ENCODE measurements around the gene KIAA1217. TPM values are rescaled to one million over a fixed set of nuclear protein-coding genes. Genes with fewer than 3 reads are reported as not detected.

Gene KIAA1217
- total RNA-seq, 4 donors from 2014 or later = 10.1 to 15.9 (median 12.5) TPM

DNA sequence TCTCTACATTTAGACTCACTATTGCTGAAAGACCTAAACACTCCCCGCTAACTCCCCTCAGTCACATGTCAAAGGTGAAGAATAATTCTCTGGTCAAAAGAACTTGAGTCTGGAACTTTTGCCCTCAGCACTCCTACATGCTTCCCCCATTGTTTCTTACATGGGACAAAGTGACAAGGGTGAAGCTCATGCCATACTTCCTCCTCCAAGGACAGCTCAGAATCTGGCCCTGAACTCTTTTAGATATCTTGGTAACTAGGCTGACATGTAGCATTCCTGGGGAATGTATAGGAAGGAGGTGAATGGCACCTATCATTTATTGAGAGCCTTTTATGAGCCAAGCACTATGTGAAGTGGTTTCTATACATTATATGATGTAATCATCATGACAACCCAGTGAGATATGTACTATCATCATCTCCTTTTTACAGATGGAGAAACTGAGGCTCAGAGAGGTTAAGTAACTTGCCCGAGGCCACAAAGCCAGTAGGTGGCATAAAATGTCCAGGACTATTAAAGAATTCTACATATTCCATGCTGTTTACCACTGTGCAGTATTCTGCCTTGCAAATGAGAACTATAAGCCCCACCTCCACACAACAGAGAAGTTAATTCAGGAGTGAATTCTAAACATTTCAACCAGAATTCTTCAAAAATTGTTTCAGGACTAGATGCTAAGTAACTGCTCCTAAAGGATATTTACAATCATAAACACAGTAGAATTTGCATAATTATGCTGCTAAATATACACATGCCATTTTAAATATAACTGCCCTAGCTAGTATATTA lies 268.2 kb downstream of the KIAA1217 start:
- peaks cover 0 to 40% (median 6%) of the 10 kb centered on the region in 4 donors for H3K36me3 ChIP-seq
- no peak for DNase-seq (ENCODE audit: extremely low spot score)
- H3K4me3 ChIP-seq = no peak overlapping the region
- no peak overlapping the region for H3K27ac ChIP-seq (replicated peaks in 1 of 4)
- H3K4me1 ChIP-seq = no peaks in the 10 kb centered on the region
- WGBS = 98% methylated on average over 2 of the region's 2 CpGs
- H3K9me3 ChIP-seq = no peaks in the 10 kb centered on the region
- intact Hi-C loops (cut with DNase I) = no loop called here
- no peak for TF ChIP-seq EP300 (IDR thresholded peaks at IDR 0.05)
- no peak for TF ChIP-seq POLR2AphosphoS5 (IDR thresholded peaks at IDR 0.05)
- TF ChIP-seq POLR2A (IDR thresholded peaks at IDR 0.05; ENCODE audit: low read depth) = no peak
- TF ChIP-seq, protein P1, sequence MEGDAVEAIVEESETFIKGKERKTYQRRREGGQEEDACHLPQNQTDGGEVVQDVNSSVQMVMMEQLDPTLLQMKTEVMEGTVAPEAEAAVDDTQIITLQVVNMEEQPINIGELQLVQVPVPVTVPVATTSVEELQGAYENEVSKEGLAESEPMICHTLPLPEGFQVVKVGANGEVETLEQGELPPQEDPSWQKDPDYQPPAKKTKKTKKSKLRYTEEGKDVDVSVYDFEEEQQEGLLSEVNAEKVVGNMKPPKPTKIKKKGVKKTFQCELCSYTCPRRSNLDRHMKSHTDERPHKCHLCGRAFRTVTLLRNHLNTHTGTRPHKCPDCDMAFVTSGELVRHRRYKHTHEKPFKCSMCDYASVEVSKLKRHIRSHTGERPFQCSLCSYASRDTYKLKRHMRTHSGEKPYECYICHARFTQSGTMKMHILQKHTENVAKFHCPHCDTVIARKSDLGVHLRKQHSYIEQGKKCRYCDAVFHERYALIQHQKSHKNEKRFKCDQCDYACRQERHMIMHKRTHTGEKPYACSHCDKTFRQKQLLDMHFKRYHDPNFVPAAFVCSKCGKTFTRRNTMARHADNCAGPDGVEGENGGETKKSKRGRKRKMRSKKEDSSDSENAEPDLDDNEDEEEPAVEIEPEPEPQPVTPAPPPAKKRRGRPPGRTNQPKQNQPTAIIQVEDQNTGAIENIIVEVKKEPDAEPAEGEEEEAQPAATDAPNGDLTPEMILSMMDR (IDR thresholded peaks at IDR 0.05) = no peak
- no peaks in the 10 kb centered on the region for H3K27me3 ChIP-seq

DNA sequence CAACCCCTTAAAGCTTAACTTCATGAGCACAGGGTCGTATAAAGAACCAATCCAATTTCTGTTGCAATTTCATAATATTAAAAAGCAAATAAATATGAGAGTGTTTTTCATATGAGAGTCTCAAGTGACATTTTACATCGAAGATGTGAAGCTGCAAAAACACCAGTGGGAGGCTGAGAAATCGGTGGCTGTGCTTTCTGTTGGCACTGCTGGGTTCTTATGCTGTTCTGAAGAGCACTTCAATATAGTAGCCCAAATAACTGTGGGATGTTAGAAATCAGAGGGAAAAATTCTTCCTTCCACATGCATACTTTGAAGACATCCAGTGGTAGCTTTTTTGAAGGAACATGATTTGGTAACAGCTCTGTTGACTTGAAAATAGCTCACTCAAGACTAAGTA lies 269.0 kb downstream of the KIAA1217 start:
- Histone ChIP-seq H3K36me3 (peaks cover 0 to 32% (median 6%) of the 10 kb centered on the region in 4 donors), H3K4me1 (no peaks in the 10 kb centered on the region), H3K4me3 (no peak overlapping the region), H3K27me3 (no peaks in the 10 kb centered on the region), H3K27ac (replicated peaks in 1 of 4) (no peak overlapping the region), H3K9me3 (no peaks in the 10 kb centered on the region)
- TF ChIP-seq, protein P1 (IDR thresholded peaks at IDR 0.05) = no peak
- TF ChIP-seq EP300 (IDR thresholded peaks at IDR 0.05) (no peak), POLR2AphosphoS5 (IDR thresholded peaks at IDR 0.05) (no peak), POLR2A (IDR thresholded peaks at IDR 0.05; ENCODE audit: low read depth) (no peak)
- intact Hi-C loops (cut with DNase I) = no loop called here
- DNase-seq (ENCODE audit: extremely low spot score) = no peak
- 96% methylated on average over 3 of the region's 3 CpGs for WGBS

DNA sequence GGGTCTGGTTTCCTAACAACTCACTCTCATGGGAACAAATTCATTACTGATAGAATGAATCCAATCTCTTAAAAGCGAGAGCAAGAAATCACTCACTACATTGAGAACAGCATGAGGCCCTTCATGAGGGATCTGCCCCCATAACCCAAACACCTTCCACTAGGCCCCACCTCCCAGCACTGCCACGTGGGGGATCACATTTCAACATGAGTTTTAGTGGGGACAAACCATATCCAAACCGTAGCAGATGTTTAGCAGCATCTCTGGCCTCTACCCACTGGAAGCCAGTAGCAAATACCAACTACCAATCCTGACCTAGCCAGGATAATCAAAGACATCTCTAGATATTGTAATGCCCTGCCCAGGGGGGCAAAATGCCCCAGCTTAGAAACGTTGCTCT lies 270.9 kb downstream of the KIAA1217 start:
- H3K27me3 ChIP-seq = no peaks in the 10 kb centered on the region
- no peak overlapping the region for H3K27ac ChIP-seq (replicated peaks in 1 of 4)
- H3K9me3 ChIP-seq = no peaks in the 10 kb centered on the region
- no peak overlapping the region for H3K4me3 ChIP-seq
- peaks cover 0 to 9% (median 5%) of the 10 kb centered on the region in 4 donors for H3K4me1 ChIP-seq
- TF ChIP-seq EP300 (IDR thresholded peaks at IDR 0.05) = no peak
- no peak for TF ChIP-seq POLR2A (IDR thresholded peaks at IDR 0.05; ENCODE audit: low read depth)
- TF ChIP-seq POLR2AphosphoS5 (IDR thresholded peaks at IDR 0.05) = no peak
- TF ChIP-seq, protein P1 (IDR thresholded peaks at IDR 0.05) = no peak
- intact Hi-C loops (cut with DNase I) = no loop called here
- 81% methylated on average over 4 of the region's 4 CpGs for WGBS
- peaks cover 0 to 13% (median 0%) of the 10 kb centered on the region in 4 donors for H3K36me3 ChIP-seq
- DNase-seq (ENCODE audit: extremely low spot score) = no peak

DNA sequence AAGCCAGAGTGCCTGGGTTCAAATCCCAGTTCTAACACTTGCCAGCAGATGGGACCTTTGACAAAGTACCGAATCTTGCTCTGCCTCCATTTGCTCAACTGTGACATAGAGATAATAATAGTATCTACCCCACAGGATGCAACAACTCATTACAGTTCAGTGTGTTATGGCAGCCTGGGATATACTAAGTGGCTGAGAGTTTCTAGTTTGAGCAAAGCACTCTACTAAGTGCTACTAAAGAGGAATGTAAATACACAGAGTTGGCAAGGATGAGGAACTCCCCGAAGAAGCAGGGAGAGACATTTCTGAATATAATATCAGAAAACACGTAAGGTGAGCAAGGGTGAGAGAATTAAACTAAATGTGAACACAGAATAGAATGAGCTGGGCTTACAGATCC lies 271.5 kb downstream of the KIAA1217 start:
- no peak overlapping the region for H3K27ac ChIP-seq (replicated peaks in 1 of 4)
- WGBS = 71% methylated on average over 3 of the region's 3 CpGs
- H3K27me3 ChIP-seq = no peaks in the 10 kb centered on the region
- no peaks in the 10 kb centered on the region for H3K9me3 ChIP-seq
- peaks cover 0 to 10% (median 0%) of the 10 kb centered on the region in 4 donors for H3K36me3 ChIP-seq
- intact Hi-C loops (cut with DNase I) = no loop called here
- no peak overlapping the region for H3K4me3 ChIP-seq
- TF ChIP-seq, protein P1 (IDR thresholded peaks at IDR 0.05) = no peak
- no peak for TF ChIP-seq POLR2AphosphoS5 (IDR thresholded peaks at IDR 0.05)
- H3K4me1 ChIP-seq = peaks cover 0 to 15% (median 6%) of the 10 kb centered on the region in 4 donors
- DNase-seq (ENCODE audit: extremely low spot score) = no peak

Measured in esophagus muscularis mucosa (tissue), 4 donors.